HG03565 (cell line): ENCODE results near the gene C12orf60.

Experiments
- ATAC-seq: cut with Tn5 transposase; IDR thresholded peaks from one replicate; pipeline ENCODE4 v1.9.1; 2021; ENCODE audit warnings: mild to moderate bottlenecking, moderate library complexity; ENCODE audit not compliant: unreplicated experiment

C12orf60 gene

GRCh38 chr12:14833952-14834351 lies 30.5 kb downstream of the C12orf60 start:
- no peak for ATAC-seq

GRCh38 chr12:14834509-14834908 lies 31.0 kb downstream of the C12orf60 start:
- no peak for ATAC-seq

GRCh38 chr12:14836336-14837210 lies 33.1 kb downstream of the C12orf60 start:
- no peak for ATAC-seq

GRCh38 chr12:14839262-14839661 lies 35.8 kb downstream of the C12orf60 start:
- no peak for ATAC-seq

- ATAC-seq = no peak
Measured at GRCh38 chr12:14840616-14841015, 37.1 kb downstream of the C12orf60 start.

- no peak for ATAC-seq
Measured at GRCh38 chr12:14841761-14842160, 38.3 kb downstream of the C12orf60 start.

- ATAC-seq = no peak
Measured at GRCh38 chr12:14842315-14842714, 38.8 kb downstream of the C12orf60 start.

- no peak for ATAC-seq
Measured at GRCh38 chr12:14843425-14843887, 40.0 kb downstream of the C12orf60 start, which contains the start of gene ART4. TSS of gene ART4 (minus strand) at chr12:14843526. CDS start at chr12:14843113, 413 bp downstream.

- no peak for ATAC-seq
Measured at GRCh38 chr12:14844401-14844800, 40.9 kb downstream of the C12orf60 start.

GRCh38 chr12:14845350-14845750 lies 41.9 kb downstream of the C12orf60 start:
- no peak for ATAC-seq

GRCh38 chr12:14846042-14846587 lies 42.6 kb downstream of the C12orf60 start:
- ATAC-seq = no peak

- no peak for ATAC-seq
Measured at GRCh38 chr12:14846876-14847580, 43.6 kb downstream of the C12orf60 start.

GRCh38 chr12:14849661-14850060 lies 46.2 kb downstream of the C12orf60 start:
- no peak for ATAC-seq

GRCh38 chr12:14850929-14851663 lies 47.6 kb downstream of the C12orf60 start:
- peak; percentile 62 for ATAC-seq

- no peak for ATAC-seq
Measured at GRCh38 chr12:14852880-14853279, 49.4 kb downstream of the C12orf60 start.

- no peak for ATAC-seq
Measured at GRCh38 chr12:14853961-14854360, 50.5 kb downstream of the C12orf60 start.

- ATAC-seq = no peak
Measured at GRCh38 chr12:14854586-14855183, 51.2 kb downstream of the C12orf60 start.

GRCh38 chr12:14858513-14858912 lies 55.0 kb downstream of the C12orf60 start:
- no peak for ATAC-seq

- no peak for ATAC-seq
Measured at GRCh38 chr12:14860490-14860889, 57.0 kb downstream of the C12orf60 start.

GRCh38 chr12:14868916-14869506 lies 65.5 kb downstream of the C12orf60 start:
- ATAC-seq = no peak
